Progenitor cell of endocrine pancreas (in vitro differentiated cells): Measurements from ENCODE around the gene SSNA1. TPM values are rescaled to one million over a fixed set of nuclear protein-coding genes. Genes with fewer than 3 reads are reported as not detected.

ENCODE experiments used
- DNase-seq: peaks from one replicate; pipeline ENCODE4 v3.0.0; 2021; ENCODE audit warnings: low spot score; ENCODE audit not compliant: unreplicated experiment
- H3K27ac Mint-ChIP-seq: 2 replicates; pipeline ENCODE4 v1.8.0; 2021; ENCODE audit warnings: mild to moderate bottlenecking, moderate library complexity, mixed read lengths
- H3K27me3 Mint-ChIP-seq: 2 replicates; pipeline ENCODE4 v1.8.0; 2021; ENCODE audit warnings: mixed read lengths
- H3K36me3 Mint-ChIP-seq: 2 replicates; pipeline ENCODE4 v1.8.0; 2022; ENCODE audit warnings: mixed read lengths; ENCODE audit not compliant: insufficient read depth
- H3K4me1 Mint-ChIP-seq: 2 replicates; pipeline ENCODE4 v1.8.0; 2021; ENCODE audit warnings: low read depth, mixed read lengths
- H3K4me3 Mint-ChIP-seq: 2 replicates; pipeline ENCODE4 v1.8.0; 2021; ENCODE audit warnings: low read depth, mild to moderate bottlenecking, moderate library complexity, mixed read lengths
- H3K9me3 Mint-ChIP-seq: 2 replicates; pipeline ENCODE4 v1.8.0; 2021; ENCODE audit warnings: low read depth, mixed read lengths
- CTCF ChIP-seq: fragments of 200-600 bp; sonication (generic); IDR thresholded peaks from one replicate; pipeline ENCODE4 v1.5.0; 2021; ENCODE audit warnings: antibody characterized with exemption, mild to moderate bottlenecking; ENCODE audit not compliant: unreplicated experiment
- total RNA-seq: library from RNA; stranded (reverse); gene quantifications from 2 replicates; pipeline ENCODE4 v1.2.1, GENCODE V29; 2021

The SSNA1 gene
- total RNA-seq, 1 donor from 2014 or later: 52.5 TPM

DNA sequence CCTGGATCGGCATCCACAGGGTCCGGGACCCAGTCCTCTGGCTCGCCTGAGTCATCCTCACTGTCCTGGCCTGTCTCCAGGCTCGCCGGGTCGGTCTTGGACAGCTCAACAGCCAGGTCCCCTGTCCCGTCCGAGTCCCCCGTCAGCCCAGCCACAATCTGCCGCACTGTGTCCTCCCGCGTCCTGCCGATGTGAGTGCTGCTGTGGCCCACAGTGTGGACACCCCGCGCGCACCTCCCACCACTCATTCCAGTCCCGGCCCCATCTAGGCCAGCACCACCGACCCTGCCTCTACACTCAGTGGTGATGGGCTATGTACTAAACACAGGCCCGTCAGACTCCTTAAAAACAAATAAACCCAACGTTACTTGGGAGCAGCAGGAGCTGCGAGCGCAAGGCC, 6.8 kb upstream of the SSNA1 start:
- H3K27ac Mint-ChIP-seq: no peak overlapping the region
- no peaks in the 10 kb centered on the region for H3K27me3 Mint-ChIP-seq
- no peak overlapping the region for H3K4me3 Mint-ChIP-seq
- H3K9me3 Mint-ChIP-seq: no peaks in the 10 kb centered on the region
- no peak for DNase-seq
- no peak for TF ChIP-seq CTCF
- peaks cover 9% of the 10 kb centered on the region for H3K36me3 Mint-ChIP-seq
- H3K4me1 Mint-ChIP-seq: peaks cover under 1% of the 10 kb centered on the region

DNA sequence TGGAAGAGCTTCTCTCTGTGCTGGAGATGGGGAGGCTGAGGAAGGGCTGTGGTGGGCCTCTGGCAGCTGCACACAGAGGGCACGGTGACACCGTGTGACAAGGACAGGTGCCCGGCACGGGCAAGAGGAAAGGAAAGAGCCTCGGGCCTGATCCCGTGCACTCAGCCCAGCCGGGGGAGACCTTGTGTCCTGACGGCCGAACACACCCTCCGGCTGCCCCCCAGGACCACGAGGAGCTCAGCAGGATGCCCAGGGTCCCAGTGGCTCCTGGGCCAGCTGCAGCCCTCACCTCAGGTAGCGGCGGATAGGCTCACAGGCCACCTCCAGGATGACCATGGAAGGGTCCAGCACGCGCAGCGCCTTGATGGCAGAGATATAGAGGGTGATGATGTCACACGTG, 5.6 kb upstream of the SSNA1 start:
- H3K4me1 Mint-ChIP-seq: peaks cover 7% of the 10 kb centered on the region
- no peaks in the 10 kb centered on the region for H3K9me3 Mint-ChIP-seq
- H3K27ac Mint-ChIP-seq: no peak overlapping the region
- TF ChIP-seq CTCF: no peak
- H3K27me3 Mint-ChIP-seq: no peaks in the 10 kb centered on the region
- H3K4me3 Mint-ChIP-seq: no peak overlapping the region
- H3K36me3 Mint-ChIP-seq: peaks cover 4% of the 10 kb centered on the region
- DNase-seq: no peak

GRCh38 chr9:137183980-137184595, 4.4 kb upstream of the SSNA1 start:
- Mint-ChIP-seq H3K36me3 (peaks cover 4% of the 10 kb centered on the region), H3K9me3 (no peaks in the 10 kb centered on the region), H3K27ac (no peak overlapping the region), H3K27me3 (no peaks in the 10 kb centered on the region), H3K4me1 (peaks cover 9% of the 10 kb centered on the region), H3K4me3 (peak overlapping the region; percentile 16)
- TF ChIP-seq CTCF: no peak
- no peak for DNase-seq

DNA sequence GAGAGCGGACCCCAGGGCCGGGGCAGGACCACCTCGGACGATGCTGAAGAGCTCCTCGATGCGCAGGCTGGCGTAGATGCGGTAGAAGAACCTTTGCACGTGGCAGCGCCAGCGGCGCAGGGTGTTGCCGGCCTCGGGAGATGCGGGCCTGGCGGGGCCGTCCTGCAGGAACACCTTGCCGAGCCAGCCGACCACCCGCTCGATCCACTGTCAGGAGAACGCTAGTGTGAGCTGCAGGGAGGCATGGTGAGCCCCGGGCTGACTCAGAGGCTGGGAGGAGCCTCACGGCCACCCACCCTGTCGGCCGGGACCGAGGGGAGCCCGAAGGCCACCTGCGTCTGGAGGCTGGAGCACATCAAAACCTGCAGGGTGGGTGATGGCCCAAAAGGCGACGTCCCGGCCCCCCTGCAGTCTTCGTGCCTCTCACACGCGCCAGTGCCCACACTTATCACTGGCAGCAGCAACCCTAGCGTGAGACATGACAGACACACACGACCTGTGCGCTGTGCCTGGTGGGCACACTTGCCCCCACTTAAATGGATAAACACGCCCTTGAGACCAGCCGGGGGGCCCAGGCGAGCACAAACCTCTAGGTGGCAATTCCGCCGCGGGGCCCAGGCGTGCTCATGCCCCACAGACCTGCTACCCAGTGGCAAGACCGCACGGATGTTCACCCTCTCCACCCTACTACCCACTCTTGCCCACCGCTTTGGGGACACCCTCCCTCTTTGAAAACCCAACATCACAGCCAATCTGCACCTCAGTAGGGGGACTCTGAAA, 3.4 kb upstream of the SSNA1 start:
- DNase-seq: no peak
- no peak overlapping the region for H3K4me3 Mint-ChIP-seq
- H3K27ac Mint-ChIP-seq: no peak overlapping the region
- TF ChIP-seq CTCF: no peak
- peaks cover 15% of the 10 kb centered on the region for H3K4me1 Mint-ChIP-seq
- no peaks in the 10 kb centered on the region for H3K27me3 Mint-ChIP-seq
- no peaks in the 10 kb centered on the region for H3K9me3 Mint-ChIP-seq
- H3K36me3 Mint-ChIP-seq: peaks cover 4% of the 10 kb centered on the region

GRCh38 chr9:137185921-137186320, 2.6 kb upstream of the SSNA1 start:
- no peak overlapping the region for H3K4me3 Mint-ChIP-seq
- DNase-seq: no peak
- peaks cover 4% of the 10 kb centered on the region for H3K36me3 Mint-ChIP-seq

More at GRCh38 chr9:137185921-137186320, 2.6 kb upstream of the SSNA1 start:
- Mint-ChIP-seq H3K27me3 (no peaks in the 10 kb centered on the region), H3K9me3 (no peaks in the 10 kb centered on the region), H3K4me1 (peaks cover 15% of the 10 kb centered on the region), H3K27ac (no peak overlapping the region)
- no peak for TF ChIP-seq CTCF
